ENCODE data around the gene GRPR. TPM values are rescaled to one million over a fixed set of nuclear protein-coding genes. Genes with fewer than 3 reads are reported as not detected.

Gene GRPR
- polyA plus RNA-seq, 1 donor (not counting 4 experiments of a cell fraction or from before 2014, with no cell fraction given), result 0.08 TPM

DNA sequence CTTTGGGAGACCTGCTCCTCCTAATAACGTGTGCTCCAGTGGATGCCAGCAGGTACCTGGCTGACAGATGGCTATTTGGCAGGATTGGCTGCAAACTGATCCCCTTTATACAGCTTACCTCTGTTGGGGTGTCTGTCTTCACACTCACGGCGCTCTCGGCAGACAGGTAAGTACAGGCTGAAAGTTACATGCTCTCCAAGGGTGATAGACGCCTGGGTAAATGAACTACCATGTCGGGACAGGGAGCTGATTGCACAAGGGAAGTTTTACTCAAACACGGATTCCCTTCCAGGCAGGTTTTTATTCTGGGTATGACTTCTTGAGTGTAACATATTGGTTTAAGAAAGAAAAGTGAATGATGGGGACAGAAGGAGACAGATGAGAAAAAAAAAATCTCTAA, 836 bp downstream of the GRPR start:
- Histone ChIP-seq H3K9me3 (ENCODE audit: control insufficient read depth, low read depth, low read length) (no peaks in the 10 kb centered on the region), H2AFZ (ENCODE audit: control insufficient read depth, low read length) (no peak overlapping the region), H3K4me3 (ENCODE audit: control insufficient read depth in 2 of 3, extremely low read depth in 1 of 3, insufficient read depth in 2 of 3, low read depth in 1 of 3, low read length in 3 of 3) (no peak overlapping the region), H4K20me1 (ENCODE audit: control insufficient read depth, extremely low read depth, insufficient read depth, low read length) (no peaks in the 10 kb centered on the region), H3K9ac (ENCODE audit: control insufficient read depth, extremely low read depth, insufficient read depth, low read length) (no peak overlapping the region), H3K36me3 (ENCODE audit: control insufficient read depth in 2 of 2, extremely low read depth in 1 of 2, insufficient read depth in 2 of 2, low read length in 2 of 2) (no peaks in the 10 kb centered on the region), H3K27ac (ENCODE audit: control insufficient read depth, insufficient read depth, low read length) (no peak overlapping the region), H3K9me1 (ENCODE audit: control insufficient read depth, extremely low read depth, insufficient read depth, low read length) (no peaks in the 10 kb centered on the region), H3K79me2 (ENCODE audit: control insufficient read depth, insufficient read depth, low read length) (no peaks in the 10 kb centered on the region), H3K27me3 (ENCODE audit: control insufficient read depth, extremely low read depth, insufficient read depth, low read length) (peaks cover 10% of the 10 kb centered on the region), H3K4me1 (ENCODE audit: control insufficient read depth, extremely low read depth, insufficient read depth, low read length) (no peaks in the 10 kb centered on the region), H3K4me2 (ENCODE audit: control insufficient read depth, extremely low read depth, insufficient read depth, low read depth, low read length) (no peak overlapping the region)
- TF ChIP-seq, protein P1, sequence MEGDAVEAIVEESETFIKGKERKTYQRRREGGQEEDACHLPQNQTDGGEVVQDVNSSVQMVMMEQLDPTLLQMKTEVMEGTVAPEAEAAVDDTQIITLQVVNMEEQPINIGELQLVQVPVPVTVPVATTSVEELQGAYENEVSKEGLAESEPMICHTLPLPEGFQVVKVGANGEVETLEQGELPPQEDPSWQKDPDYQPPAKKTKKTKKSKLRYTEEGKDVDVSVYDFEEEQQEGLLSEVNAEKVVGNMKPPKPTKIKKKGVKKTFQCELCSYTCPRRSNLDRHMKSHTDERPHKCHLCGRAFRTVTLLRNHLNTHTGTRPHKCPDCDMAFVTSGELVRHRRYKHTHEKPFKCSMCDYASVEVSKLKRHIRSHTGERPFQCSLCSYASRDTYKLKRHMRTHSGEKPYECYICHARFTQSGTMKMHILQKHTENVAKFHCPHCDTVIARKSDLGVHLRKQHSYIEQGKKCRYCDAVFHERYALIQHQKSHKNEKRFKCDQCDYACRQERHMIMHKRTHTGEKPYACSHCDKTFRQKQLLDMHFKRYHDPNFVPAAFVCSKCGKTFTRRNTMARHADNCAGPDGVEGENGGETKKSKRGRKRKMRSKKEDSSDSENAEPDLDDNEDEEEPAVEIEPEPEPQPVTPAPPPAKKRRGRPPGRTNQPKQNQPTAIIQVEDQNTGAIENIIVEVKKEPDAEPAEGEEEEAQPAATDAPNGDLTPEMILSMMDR (optimal IDR thresholded peaks at IDR 0.05 in 1 of 3, IDR thresholded peaks at IDR 0.05 in 1 of 3, conservative IDR thresholded peaks at IDR 0.05 in 1 of 3; ENCODE audit: extremely low read depth in 1 of 3, insufficient read depth in 2 of 3, low read length in 3 of 3), result no peak
- no peak for TF ChIP-seq EZH2 (IDR thresholded peaks at IDR 0.05; ENCODE audit: low read length)
- dilution Hi-C loops (cut with MboI; ENCODE audit: extremely low pct_ligation_motif_present, low sequenced_read_pairs), result no loop called here
- DNase-seq (ENCODE audit: low read depth, low spot score) (no peak), FAIRE-seq (no peak)

DNA sequence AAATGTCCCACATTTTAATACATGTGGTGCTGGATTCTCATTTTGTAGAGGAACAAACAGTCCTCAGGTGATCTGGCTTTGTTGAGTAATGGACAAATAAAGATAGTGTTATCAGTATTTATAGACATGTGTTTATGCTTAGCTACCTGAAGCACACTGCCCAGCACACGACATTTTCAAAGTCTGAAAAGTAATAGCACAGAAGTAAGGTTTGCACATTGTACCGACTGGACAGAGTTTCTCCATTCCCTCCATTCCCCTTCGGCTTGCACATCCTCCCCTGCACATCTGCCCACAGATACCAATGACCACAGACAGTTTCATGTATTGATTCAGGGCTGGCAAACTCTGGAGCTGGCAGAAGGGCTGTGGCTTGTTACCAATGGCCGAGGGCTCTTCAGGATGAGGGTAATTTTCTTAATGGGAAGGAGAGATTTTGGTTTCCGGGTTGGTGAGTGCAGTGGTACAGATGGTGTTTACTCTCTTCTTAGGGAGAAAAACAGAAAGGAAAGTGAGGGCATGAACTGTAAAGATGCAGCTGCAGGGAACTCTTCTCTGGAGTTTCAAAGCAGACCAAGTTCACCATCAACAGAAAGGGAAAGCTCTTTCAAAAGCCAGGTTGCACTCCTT, 2.3 kb downstream of the GRPR start:
- dilution Hi-C loops (cut with MboI; ENCODE audit: extremely low pct_ligation_motif_present, low sequenced_read_pairs), result no loop called here
- H2AFZ ChIP-seq (ENCODE audit: control insufficient read depth, low read length), result no peak overlapping the region
- H3K4me1 ChIP-seq (ENCODE audit: control insufficient read depth, extremely low read depth, insufficient read depth, low read length), result no peaks in the 10 kb centered on the region
- H4K20me1 ChIP-seq (ENCODE audit: control insufficient read depth, extremely low read depth, insufficient read depth, low read length), result no peaks in the 10 kb centered on the region
- no peaks in the 10 kb centered on the region for H3K36me3 ChIP-seq (ENCODE audit: control insufficient read depth in 2 of 2, extremely low read depth in 1 of 2, insufficient read depth in 2 of 2, low read length in 2 of 2)
- no peak overlapping the region for H3K27ac ChIP-seq (ENCODE audit: control insufficient read depth, insufficient read depth, low read length)
- H3K4me2 ChIP-seq (ENCODE audit: control insufficient read depth, extremely low read depth, insufficient read depth, low read depth, low read length), result no peak overlapping the region
- H3K9me1 ChIP-seq (ENCODE audit: control insufficient read depth, extremely low read depth, insufficient read depth, low read length), result no peaks in the 10 kb centered on the region
- no peak overlapping the region for H3K9ac ChIP-seq (ENCODE audit: control insufficient read depth, extremely low read depth, insufficient read depth, low read length)
- no peak for FAIRE-seq
- H3K4me3 ChIP-seq (ENCODE audit: control insufficient read depth in 2 of 3, extremely low read depth in 1 of 3, insufficient read depth in 2 of 3, low read depth in 1 of 3, low read length in 3 of 3), result no peak overlapping the region
- no peaks in the 10 kb centered on the region for H3K79me2 ChIP-seq (ENCODE audit: control insufficient read depth, insufficient read depth, low read length)
- no peak for DNase-seq (ENCODE audit: low read depth, low spot score)
- TF ChIP-seq EZH2 (IDR thresholded peaks at IDR 0.05; ENCODE audit: low read length), result no peak
- TF ChIP-seq, protein P1 (optimal IDR thresholded peaks at IDR 0.05 in 1 of 3, IDR thresholded peaks at IDR 0.05 in 1 of 3, conservative IDR thresholded peaks at IDR 0.05 in 1 of 3; ENCODE audit: extremely low read depth in 1 of 3, insufficient read depth in 2 of 3, low read length in 3 of 3), result no peak
- peaks cover 10% of the 10 kb centered on the region for H3K27me3 ChIP-seq (ENCODE audit: control insufficient read depth, extremely low read depth, insufficient read depth, low read length)
- no peaks in the 10 kb centered on the region for H3K9me3 ChIP-seq (ENCODE audit: control insufficient read depth, low read depth, low read length)
